Activated CD8-positive, alpha-beta T cell treated with anti-CD3 and anti-CD28 coated beads for 36 hours (primary cell): ENCODE data around the gene CHST5. TPM values are rescaled to one million over a fixed set of nuclear protein-coding genes. Genes with fewer than 3 reads are reported as not detected.
"Not testable (repeated sequence)": the region's sequence is repeated elsewhere in the genome, so short reads cannot be mapped to it uniquely, and the experiment has no call there.

Experiments
- ATAC-seq: fragments of 200-7000 bp; cut with Tn5 transposase; one replicate; pipeline ENCODE4 v1.10.0; 2021; ENCODE audit warnings: mild to moderate bottlenecking, moderate library complexity
- CTCF ChIA-PET: fragments of 350-600 bp; sonication (Branson Sonifier 250); formaldehyde crosslinking; loops from one replicate; lab custom pipeline; 2021; ENCODE audit warnings: antibody characterized with exemption; lab: Charles Lee
- POLR2A ChIA-PET: fragments of 350-600 bp; sonication (Branson Sonifier 250); formaldehyde crosslinking; loops from one replicate; lab custom pipeline; 2021; ENCODE audit warnings: antibody characterized with exemption; lab: Charles Lee
- DNase-seq: peaks from one replicate; pipeline ENCODE4 v3.0.0-alpha.2; 2020
- H3K27ac Mint-ChIP-seq: one replicate; pipeline ENCODE4 v1.8.0; 2021; ENCODE audit warnings: mild to moderate bottlenecking, mixed read lengths
- H3K27me3 Mint-ChIP-seq: one replicate; pipeline ENCODE4 v1.8.0; 2021; ENCODE audit warnings: mixed read lengths
- H3K36me3 Mint-ChIP-seq: one replicate; pipeline ENCODE4 v1.8.0; 2021; ENCODE audit warnings: low read depth, mixed read lengths
- H3K4me1 Mint-ChIP-seq: one replicate; pipeline ENCODE4 v1.8.0; 2021; ENCODE audit warnings: low read depth, mixed read lengths
- H3K4me3 Mint-ChIP-seq: one replicate; pipeline ENCODE4 v1.8.0; 2021; ENCODE audit warnings: mild to moderate bottlenecking, moderate library complexity, mixed read lengths
- H3K9me3 Mint-ChIP-seq: one replicate; pipeline ENCODE4 v1.8.0; 2021; ENCODE audit warnings: mixed read lengths
- CTCF ChIP-seq: fragments of 200-600 bp; IDR thresholded peaks from one replicate; pipeline ENCODE4 v1.8.0; 2022; ENCODE audit warnings: antibody characterized with exemption, mild to moderate bottlenecking
- intact Hi-C: fragments of 100-400 bp; cut with micrococcal nuclease; formaldehyde crosslinking; loops from one replicate; pipeline ENCODE4 v1.10.0; 2022
- total RNA-seq, 2 experiments: library from RNA; stranded (reverse); gene quantifications; one replicate each; pipeline ENCODE4 v1.2.3, GENCODE V29; 2021

The CHST5 gene
- total RNA-seq, 2 experiments from 2014 or later = not detected

- DNase-seq (no peak), ATAC-seq (no peak)
- Mint-ChIP-seq H3K4me3 (no peak overlapping the region), H3K36me3 (no peaks in the 10 kb centered on the region), H3K4me1 (no peaks in the 10 kb centered on the region), H3K27me3 (no peaks in the 10 kb centered on the region), H3K9me3 (no peaks in the 10 kb centered on the region), H3K27ac (no peak overlapping the region)
- intact Hi-C loops = no loop called here
- POLR2A ChIA-PET = interaction anchor here (1.0 kb wide), 1 partner anchor 9 kb away, joined by 4 read pairs; the partner anchor contains the start of gene TMEM231
- CTCF ChIA-PET = no interaction called here
- TF ChIP-seq CTCF = no peak
Observed at GRCh38 chr16:75546293-75546692, 10.4 kb upstream of the CHST5 start.

- H3K4me3 Mint-ChIP-seq, H3K27me3 Mint-ChIP-seq, H3K4me1 Mint-ChIP-seq, DNase-seq, H3K9me3 Mint-ChIP-seq, CTCF ChIA-PET, H3K36me3 Mint-ChIP-seq, intact Hi-C loops, ATAC-seq, H3K27ac Mint-ChIP-seq, POLR2A ChIA-PET: not testable (repeated sequence)
Observed at GRCh38 chr16:75545879-75546278, 10.0 kb upstream of the CHST5 start.

GRCh38 chr16:75542462-75542861 is 6.6 kb upstream of the CHST5 start:
- H3K4me3 Mint-ChIP-seq, DNase-seq, ATAC-seq, CTCF ChIA-PET, H3K27ac Mint-ChIP-seq, H3K27me3 Mint-ChIP-seq, H3K4me1 Mint-ChIP-seq, H3K9me3 Mint-ChIP-seq, intact Hi-C loops, H3K36me3 Mint-ChIP-seq, POLR2A ChIA-PET: not testable (repeated sequence)

- Mint-ChIP-seq H3K4me1 (no peaks in the 10 kb centered on the region), H3K27ac (no peak overlapping the region), H3K9me3 (no peaks in the 10 kb centered on the region), H3K27me3 (no peaks in the 10 kb centered on the region), H3K36me3 (no peaks in the 10 kb centered on the region), H3K4me3 (no peak overlapping the region)
- ChIA-PET CTCF (interaction anchor here (1.1 to 1.8 kb wide), 3 partner anchors 9 to 76 kb away, joined by 3 to 5 read pairs (median 4); no protein-coding TSS in a partner anchor), POLR2A (no interaction called here)
- intact Hi-C loops = no loop called here
- ATAC-seq (no peak), DNase-seq (no peak)
- TF ChIP-seq CTCF = no peak
Observed at GRCh38 chr16:75541236-75541635, 5.3 kb upstream of the CHST5 start.

- H3K27me3 Mint-ChIP-seq, H3K4me1 Mint-ChIP-seq, intact Hi-C loops, POLR2A ChIA-PET, H3K36me3 Mint-ChIP-seq, CTCF ChIA-PET, H3K27ac Mint-ChIP-seq, DNase-seq, ATAC-seq, H3K4me3 Mint-ChIP-seq, H3K9me3 Mint-ChIP-seq: not testable (repeated sequence)
Observed at GRCh38 chr16:75538882-75539565, 3.1 kb upstream of the CHST5 start.

GRCh38 chr16:75537776-75538175 is 1.9 kb upstream of the CHST5 start:
- ChIA-PET POLR2A (no interaction called here), CTCF (no interaction called here)
- no peak for DNase-seq
- no peak overlapping the region for H3K4me3 Mint-ChIP-seq
- H3K27me3 Mint-ChIP-seq = no peaks in the 10 kb centered on the region
- no peaks in the 10 kb centered on the region for H3K36me3 Mint-ChIP-seq
- no peak for ATAC-seq
- no peaks in the 10 kb centered on the region for H3K4me1 Mint-ChIP-seq
- no peak for TF ChIP-seq CTCF
- intact Hi-C loops = no loop called here
- H3K9me3 Mint-ChIP-seq = no peaks in the 10 kb centered on the region
- no peak overlapping the region for H3K27ac Mint-ChIP-seq
